Hematopoietic multipotent progenitor cell treated with erythropoietin and hydrocortisone succinate and interleukin-3 and kit ligand, for 17 days (in vitro differentiated cells): ENCODE results near the gene SART1.
"Not testable (repeated sequence)": the region's sequence is repeated elsewhere in the genome, so short reads cannot be mapped to it uniquely, and the experiment has no call there.

ENCODE experiments used
- DNase-seq: peaks from one replicate; pipeline ENCODE4 v3.0.0-alpha.2; 2015; ENCODE audit warnings: low spot score

SART1 gene

GRCh38 chr11:66001942-66002647, 40.6 kb downstream of the SART1 start, which contains the start of the genes BANF1 and EIF1AD:
Gene BANF1, plus strand, starts transcription at chr11:66002503. Its CDS starts 748 bp downstream, at chr11:66003251.
Gene EIF1AD, minus strand, starts transcription at chr11:66002157. Its CDS starts 1,768 bp downstream, at chr11:66000389.
- peak; percentile 96 for DNase-seq

- no peak for DNase-seq
These were observed 41.2 kb downstream of the SART1 start for GRCh38 chr11:66002648-66003225.

- no peak for DNase-seq
These were observed 41.8 kb downstream of the SART1 start for GRCh38 chr11:66003291-66003690.

- no peak for DNase-seq
These were observed 42.7 kb downstream of the SART1 start for GRCh38 chr11:66004186-66004585.

- no peak for DNase-seq
These were observed 44.8 kb downstream of the SART1 start for GRCh38 chr11:66006134-66006890.

- DNase-seq = no peak
These were observed 45.3 kb downstream of the SART1 start for GRCh38 chr11:66006891-66007176.

- no peak for DNase-seq
These were observed 45.7 kb downstream of the SART1 start for GRCh38 chr11:66007201-66007634.

- no peak for DNase-seq
These were observed 46.5 kb downstream of the SART1 start for GRCh38 chr11:66008095-66008467.

- no peak for DNase-seq
These were observed 47.1 kb downstream of the SART1 start for GRCh38 chr11:66008468-66009101.

GRCh38 chr11:66010036-66010435, 48.5 kb downstream of the SART1 start:
- DNase-seq = not testable (repeated sequence)

GRCh38 chr11:66011239-66011784, 49.8 kb downstream of the SART1 start:
- no peak for DNase-seq

GRCh38 chr11:66011785-66012303, 50.3 kb downstream of the SART1 start, which contains the start of gene CST6:
Gene CST6, plus strand, starts transcription at chr11:66012008. Its CDS starts 37 bp downstream, at chr11:66012045.
- DNase-seq = no peak

- DNase-seq = no peak
These were observed 50.9 kb downstream of the SART1 start for GRCh38 chr11:66012371-66012945.

- DNase-seq = no peak
These were observed 51.6 kb downstream of the SART1 start for GRCh38 chr11:66012946-66013761.

- no peak for DNase-seq
These were observed 52.2 kb downstream of the SART1 start for GRCh38 chr11:66013762-66014100.

GRCh38 chr11:66014804-66015453, 53.4 kb downstream of the SART1 start:
- no peak for DNase-seq

- no peak for DNase-seq
These were observed 53.9 kb downstream of the SART1 start for GRCh38 chr11:66015454-66015881.

- DNase-seq = no peak
These were observed 54.6 kb downstream of the SART1 start for GRCh38 chr11:66015936-66016792.

- DNase-seq = no peak
These were observed 55.3 kb downstream of the SART1 start for GRCh38 chr11:66016793-66017177.
